HTERT RPE-1 (cell line): ENCODE measurements around the gene SCN3B.

ENCODE experiments used
- in situ Hi-C: fragments of 300-500 bp; cut with MboI; formaldehyde crosslinking; loops from 4 replicates; pipeline ENCODE4 v1.14.3; 2020; ENCODE audit warnings: low sequenced_read_pairs

The SCN3B gene

GRCh38 chr11:123659311-123659710, 4.9 kb upstream of the SCN3B start:
- in situ Hi-C loops, result no loop called here

- in situ Hi-C loops, result no loop called here
These were observed 428 bp downstream of the SCN3B start for GRCh38 chr11:123653827-123654565.

- in situ Hi-C loops, result no loop called here
These were observed 969 bp downstream of the SCN3B start for GRCh38 chr11:123653483-123653826.

- in situ Hi-C loops, result no loop called here
These were observed 1.8 kb downstream of the SCN3B start for GRCh38 chr11:123652599-123652998.

GRCh38 chr11:123650901-123651300, 3.5 kb downstream of the SCN3B start:
- in situ Hi-C loops, result no loop called here

GRCh38 chr11:123645286-123645975, 9.0 kb downstream of the SCN3B start:
- in situ Hi-C loops, result no loop called here

- in situ Hi-C loops, result no loop called here
These were observed 12.0 kb downstream of the SCN3B start for GRCh38 chr11:123642435-123642834.

- in situ Hi-C loops, result no loop called here
These were observed 13.0 kb downstream of the SCN3B start for GRCh38 chr11:123641495-123641840.

- in situ Hi-C loops, result no loop called here
These were observed 13.5 kb downstream of the SCN3B start for GRCh38 chr11:123640677-123641494.

GRCh38 chr11:123640029-123640428, 14.4 kb downstream of the SCN3B start:
- in situ Hi-C loops, result no loop called here

- in situ Hi-C loops, result no loop called here
These were observed 24.3 kb downstream of the SCN3B start for GRCh38 chr11:123630126-123630608.

- in situ Hi-C loops, result no loop called here
These were observed 25.3 kb downstream of the SCN3B start for GRCh38 chr11:123628936-123629683.

- in situ Hi-C loops, result no loop called here
These were observed 29.4 kb downstream of the SCN3B start for GRCh38 chr11:123624974-123625373.

GRCh38 chr11:123622576-123622975, 31.8 kb downstream of the SCN3B start:
- in situ Hi-C loops, result no loop called here

- in situ Hi-C loops, result no loop called here
These were observed 37.8 kb downstream of the SCN3B start for GRCh38 chr11:123616505-123617198.

GRCh38 chr11:123611698-123612097, 42.7 kb downstream of the SCN3B start:
- in situ Hi-C loops, result no loop called here

- in situ Hi-C loops, result no loop called here
These were observed 45.5 kb downstream of the SCN3B start for GRCh38 chr11:123608945-123609344.

GRCh38 chr11:123608371-123608770, 46.1 kb downstream of the SCN3B start:
- in situ Hi-C loops, result no loop called here

- in situ Hi-C loops, result no loop called here
These were observed 46.6 kb downstream of the SCN3B start for GRCh38 chr11:123607781-123608180.

- in situ Hi-C loops, result no loop called here
These were observed 50.8 kb downstream of the SCN3B start for GRCh38 chr11:123603666-123604065.
